GM08714 (cell line): ENCODE results near the gene CFH.
"Not testable (repeated sequence)": the region's sequence is repeated elsewhere in the genome, so short reads cannot be mapped to it uniquely, and the experiment has no call there.

Experiments
- H3K4me3 ChIP-seq: fragments of 200-500 bp; sonication (Bioruptor generic); 2 replicates; pipeline ENCODE4 v1.5.1; 2014; ENCODE audit warnings: mild to moderate bottlenecking, low read length, inconsistent platforms
- ZNF274 ChIP-seq: IDR thresholded peaks from 2 replicates; pipeline ENCODE4 v1.6.1; 2012; ENCODE audit warnings: mild to moderate bottlenecking, low read depth, low read length

Gene CFH

GRCh38 chr1:196689001-196689400 is 37.2 kb downstream of the CFH start:
- no peak for TF ChIP-seq ZNF274
- no peak overlapping the region for H3K4me3 ChIP-seq

DNA sequence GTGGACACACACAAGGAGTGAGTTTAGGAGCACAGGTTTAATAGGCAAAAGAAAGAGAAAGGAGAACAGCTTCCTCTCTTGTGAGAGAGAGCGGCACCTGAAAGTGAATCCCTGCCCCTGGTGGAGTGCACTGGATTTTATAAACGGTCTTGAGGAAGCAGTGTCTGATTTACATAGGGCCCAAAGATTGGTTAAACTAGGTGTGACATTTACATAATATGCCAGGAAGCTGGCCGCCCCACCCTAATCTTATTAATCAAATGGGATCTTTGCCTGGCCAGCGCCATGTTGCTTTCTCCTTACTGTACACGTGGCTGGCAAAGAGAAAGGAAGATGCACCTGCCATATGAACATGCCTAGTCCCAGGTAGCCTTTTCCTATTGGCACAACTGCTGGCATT is 38.7 kb downstream of the CFH start:
- no peak overlapping the region for H3K4me3 ChIP-seq
- no peak for TF ChIP-seq ZNF274

DNA sequence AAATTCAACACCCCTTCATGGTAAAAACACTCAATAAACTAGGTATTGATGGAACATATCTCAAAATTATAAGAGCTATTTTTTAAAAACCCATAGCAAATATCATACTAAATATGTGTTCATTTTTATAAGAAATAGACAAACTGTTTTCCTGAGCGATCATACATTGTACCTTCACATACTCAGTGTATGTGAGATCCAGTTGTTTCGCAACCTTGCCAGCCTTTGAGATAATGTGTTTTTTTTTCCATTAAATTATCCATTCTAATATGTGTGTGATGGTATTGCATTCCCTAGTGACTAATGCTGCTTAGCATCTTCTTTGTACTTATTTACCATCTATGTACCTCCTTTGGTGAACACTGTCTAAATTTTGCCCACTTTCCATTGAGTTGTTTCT is 47.1 kb downstream of the CFH start:
- no peak for TF ChIP-seq ZNF274
- H3K4me3 ChIP-seq, result no peak overlapping the region

DNA sequence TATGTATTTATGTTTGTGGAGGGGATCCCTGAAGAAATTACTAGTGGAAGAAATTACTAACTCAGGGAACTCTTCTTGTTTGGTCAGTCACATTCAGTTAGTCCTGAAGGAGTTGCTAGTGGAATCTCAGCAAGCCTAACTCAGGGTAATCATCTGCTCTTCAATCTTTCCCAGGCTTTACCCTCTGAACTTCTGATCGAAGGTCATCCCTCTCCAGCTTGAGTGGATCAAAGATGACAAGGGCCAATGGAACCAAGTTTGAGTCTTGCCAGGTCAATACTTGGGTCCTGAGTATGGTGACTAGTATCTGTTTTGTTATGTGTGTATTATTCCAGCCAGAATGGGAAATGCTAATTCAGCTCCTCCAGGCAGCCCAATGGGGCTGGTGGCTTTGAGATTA is 49.3 kb downstream of the CFH start:
- TF ChIP-seq ZNF274, result no peak
- no peak overlapping the region for H3K4me3 ChIP-seq

DNA sequence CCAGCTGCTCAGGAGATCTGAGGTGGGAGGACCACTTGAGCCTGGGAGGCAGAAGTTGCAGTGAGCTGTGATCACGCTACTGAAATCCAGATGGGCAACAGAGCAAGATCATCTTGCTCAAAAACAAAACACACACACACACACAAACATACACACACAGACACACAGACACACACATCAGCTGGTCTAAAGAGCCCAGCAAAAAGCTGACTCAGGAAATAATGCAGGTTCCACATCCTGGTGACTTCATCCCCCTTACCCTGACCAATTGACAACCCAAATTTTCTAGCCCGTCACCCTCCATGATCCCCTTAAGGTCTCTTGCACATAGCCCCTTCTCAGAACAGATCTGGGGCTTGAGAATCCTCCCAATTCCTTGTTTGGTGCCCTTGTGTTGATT is 58.0 kb downstream of the CFH start:
- H3K4me3 ChIP-seq, result not testable (repeated sequence)

DNA sequence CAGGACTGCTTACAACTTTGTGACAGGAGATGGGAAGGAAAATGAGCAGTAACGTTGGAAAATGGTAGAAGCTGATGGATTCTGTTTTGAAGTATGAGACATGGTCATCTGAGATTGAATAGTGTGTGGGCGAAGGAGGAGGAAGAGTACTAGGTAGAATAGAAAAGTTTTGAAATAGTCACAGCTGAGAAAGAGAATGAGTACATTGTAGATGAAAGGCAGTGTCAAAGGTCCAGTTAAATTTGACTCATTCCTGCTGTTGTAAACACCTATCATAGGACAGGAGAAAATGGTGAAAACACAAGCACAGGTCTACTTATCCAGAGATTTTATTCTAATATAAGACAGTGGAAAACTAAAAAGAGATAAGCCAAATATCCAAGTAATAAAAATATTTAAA is 66.0 kb downstream of the CFH start:
- TF ChIP-seq ZNF274, result no peak
- H3K4me3 ChIP-seq, result no peak overlapping the region

GRCh38 chr1:196723325-196724185 is 71.7 kb downstream of the CFH start:
- no peak overlapping the region for H3K4me3 ChIP-seq
- no peak for TF ChIP-seq ZNF274

GRCh38 chr1:196732526-196732925 is 80.7 kb downstream of the CFH start:
- no peak overlapping the region for H3K4me3 ChIP-seq
- TF ChIP-seq ZNF274, result no peak

DNA sequence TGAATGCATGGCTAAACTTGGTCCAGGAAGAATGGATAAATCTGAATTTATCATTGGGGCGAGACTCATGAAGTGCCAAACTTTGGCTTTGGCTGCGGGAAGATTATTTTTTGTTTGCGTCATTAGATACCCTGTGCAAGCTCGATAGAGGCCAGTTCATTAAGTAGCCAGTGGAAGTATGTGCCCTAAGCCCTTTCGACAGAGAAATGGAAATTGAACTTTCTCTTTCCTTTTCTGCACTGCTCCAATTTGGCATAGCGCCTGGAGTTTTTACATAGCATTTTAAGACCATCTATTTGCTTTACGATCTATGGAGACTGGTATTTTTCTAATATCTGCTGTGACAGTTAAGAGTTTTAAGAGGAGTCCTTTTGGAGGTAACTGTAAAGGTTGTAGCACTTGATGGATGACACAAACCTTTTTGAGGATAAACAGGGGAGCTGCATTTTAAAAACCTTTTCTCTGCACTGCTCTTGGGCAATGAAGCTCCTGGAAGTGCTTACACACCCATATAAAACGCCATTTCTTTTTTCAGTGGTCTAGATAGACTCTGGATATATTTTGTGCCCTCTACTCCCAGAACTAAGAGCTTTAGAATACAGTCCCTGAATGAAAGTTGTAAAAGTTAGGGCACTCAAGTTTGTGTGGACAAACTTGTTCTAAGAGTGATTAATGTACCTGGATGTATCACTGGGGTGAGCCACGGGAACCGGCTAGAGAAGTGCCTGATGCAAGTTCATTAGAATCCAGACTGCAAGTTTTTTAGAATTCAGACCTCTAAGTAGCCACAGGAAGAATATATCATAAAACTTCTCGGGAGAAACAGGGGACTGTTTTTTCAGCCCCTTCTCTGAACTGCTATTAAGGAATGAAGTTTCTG is 81.5 kb downstream of the CFH start:
- TF ChIP-seq ZNF274, result no peak
- no peak overlapping the region for H3K4me3 ChIP-seq

- no peak overlapping the region for H3K4me3 ChIP-seq
- TF ChIP-seq ZNF274, result no peak
Measured at GRCh38 chr1:196734006-196734405, 82.2 kb downstream of the CFH start.

- no peak for TF ChIP-seq ZNF274
- H3K4me3 ChIP-seq, result no peak overlapping the region
Measured at GRCh38 chr1:196734460-196734859, 82.6 kb downstream of the CFH start.

DNA sequence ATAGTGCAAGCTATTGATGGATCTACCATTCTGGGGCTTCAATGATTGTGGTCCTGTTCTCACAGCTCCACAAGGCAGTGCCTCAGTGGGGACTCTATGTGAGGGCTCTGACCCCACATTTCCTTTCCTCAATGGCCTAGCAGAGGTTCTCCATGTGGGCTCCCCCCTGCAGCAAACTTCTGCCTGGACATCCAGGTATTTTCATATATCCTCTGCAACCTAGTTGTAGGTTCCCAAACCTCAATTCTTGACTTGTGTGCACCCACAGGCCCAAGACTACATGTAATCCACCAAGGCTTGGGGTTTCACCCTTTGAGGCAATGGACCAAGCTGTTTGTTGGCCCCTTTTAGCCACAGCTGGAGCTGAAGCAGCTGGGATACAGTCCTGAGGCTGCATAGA is 86.9 kb downstream of the CFH start:
- no peak overlapping the region for H3K4me3 ChIP-seq
- TF ChIP-seq ZNF274, result no peak

DNA sequence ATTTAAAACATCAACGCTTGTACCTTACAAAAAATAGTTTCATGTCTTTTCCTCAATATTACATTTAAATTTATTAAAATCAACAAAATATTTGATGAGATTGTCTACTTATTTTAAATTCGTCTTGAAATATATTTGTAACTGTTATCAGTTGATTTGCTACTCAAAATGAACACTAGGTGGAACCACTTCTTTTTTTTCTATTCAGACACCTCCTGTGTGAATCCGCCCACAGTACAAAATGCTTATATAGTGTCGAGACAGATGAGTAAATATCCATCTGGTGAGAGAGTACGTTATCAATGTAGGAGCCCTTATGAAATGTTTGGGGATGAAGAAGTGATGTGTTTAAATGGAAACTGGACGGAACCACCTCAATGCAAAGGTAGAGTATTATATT is 91.4 kb downstream of the CFH start:
- H3K4me3 ChIP-seq, result not testable (repeated sequence)

- H3K4me3 ChIP-seq, result not testable (repeated sequence)
Measured at GRCh38 chr1:196765019-196765740, 113.3 kb downstream of the CFH start.

DNA sequence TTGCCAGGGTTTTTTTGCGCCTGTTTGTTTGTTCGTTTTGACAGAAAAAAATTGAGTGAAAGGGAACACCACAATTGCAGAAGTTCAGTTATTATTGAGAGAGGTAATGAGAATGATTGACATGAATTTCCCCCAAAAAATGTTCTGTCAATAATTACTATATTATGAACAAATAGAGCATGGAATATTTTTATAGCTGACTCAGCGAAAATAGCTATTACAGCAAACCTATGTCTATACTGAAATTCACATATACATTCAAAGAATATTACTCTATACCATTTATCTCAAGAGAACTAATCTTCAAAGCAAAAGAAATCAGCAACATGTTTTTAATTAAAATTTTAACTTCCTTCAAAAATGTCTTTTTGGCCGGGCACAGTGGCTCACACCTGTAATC is 118.0 kb downstream of the CFH start:
- H3K4me3 ChIP-seq, result not testable (repeated sequence)
